ENCODE data around the gene TBC1D8.
"Not testable (repeated sequence)": the region's sequence is repeated elsewhere in the genome, so short reads cannot be mapped to it uniquely, and the experiment has no call there.

TBC1D8 gene

DNA sequence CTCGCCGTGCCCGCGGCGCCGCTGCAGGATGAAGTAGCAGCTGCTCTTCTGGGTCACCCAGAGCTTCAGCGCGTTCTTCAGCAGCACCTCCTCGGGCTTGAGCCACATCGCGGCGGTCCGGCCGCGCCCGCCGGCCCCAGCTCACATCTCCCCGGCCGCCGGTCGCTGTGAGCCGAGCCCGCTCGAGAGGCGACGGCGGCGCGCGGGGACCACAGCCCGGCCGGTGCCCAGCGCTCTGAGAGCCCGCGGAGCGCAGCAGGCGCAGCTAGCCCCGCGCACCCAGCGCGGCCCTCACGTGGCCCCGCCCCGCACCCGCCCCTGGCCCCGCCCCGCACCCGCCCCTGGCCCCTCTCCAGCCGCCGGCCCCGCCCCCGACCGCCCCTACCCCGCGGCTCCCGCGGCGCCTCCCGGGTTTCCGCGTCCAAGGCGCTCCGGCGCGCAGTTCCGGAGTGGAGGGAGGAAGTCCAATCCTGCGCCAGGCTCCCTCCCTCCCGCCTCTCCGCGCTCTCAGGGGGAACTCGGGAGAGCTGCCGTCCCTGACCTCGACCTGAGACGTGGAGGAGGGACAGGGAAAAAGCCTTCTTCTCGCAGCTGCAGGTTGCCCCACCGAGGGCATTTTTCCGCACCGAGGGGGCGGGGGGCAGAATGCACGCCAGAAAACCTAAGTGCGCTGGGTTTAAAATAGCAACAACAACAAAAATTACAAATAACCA, at the start of gene TBC1D8:
Gene TBC1D8 (minus strand): TSS at position 237 of the 713 bp plus-strand sequence. CDS start 129 bp downstream, at position 108.
- DNase-seq, result peak; percentile 67

DNA sequence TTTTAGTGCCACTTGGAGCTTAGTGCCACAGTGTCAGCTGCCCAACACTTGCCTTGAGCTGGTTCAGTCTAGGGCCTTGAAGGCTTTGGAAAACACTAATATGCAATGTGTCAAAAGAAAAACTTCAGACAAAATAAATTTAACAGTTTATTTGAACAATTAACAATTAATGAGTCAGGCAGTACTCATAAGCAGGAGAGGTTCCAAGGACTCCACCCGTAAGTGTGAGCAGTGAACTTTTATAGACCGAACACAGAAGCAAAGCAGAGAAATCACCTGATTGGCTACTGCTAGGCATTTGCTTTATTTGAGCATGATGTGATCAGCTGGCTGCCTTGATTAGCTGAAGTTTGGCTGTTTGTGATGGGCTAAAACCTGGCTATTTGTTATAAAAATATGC, 49.5 kb upstream of the TBC1D8 start:
- no peak for DNase-seq

DNA sequence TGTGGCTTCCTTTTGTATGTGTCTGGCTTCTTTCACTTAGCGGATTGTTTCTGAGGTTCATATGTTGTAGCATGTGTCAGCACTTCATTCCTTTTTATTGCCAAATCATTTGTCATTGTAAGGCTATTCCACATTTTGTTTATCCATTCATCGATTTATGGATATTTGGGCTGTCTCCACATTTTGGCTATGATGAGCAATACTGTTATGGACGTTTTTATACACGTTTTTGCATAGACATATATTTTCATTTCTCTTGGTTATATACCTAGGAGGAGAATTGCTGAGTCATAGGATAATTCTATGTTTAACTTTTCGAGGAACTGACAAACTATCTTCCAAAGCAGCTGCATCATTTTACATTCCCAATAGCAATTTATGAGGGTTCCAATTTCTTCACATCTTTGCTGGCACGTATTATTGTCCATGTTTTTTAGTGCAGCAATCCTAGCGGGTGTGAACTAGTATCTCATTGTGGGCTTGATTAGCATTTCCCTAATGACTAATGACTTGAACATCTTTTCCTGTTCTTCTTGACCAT, 48.1 kb upstream of the TBC1D8 start:
- no peak for DNase-seq

DNA sequence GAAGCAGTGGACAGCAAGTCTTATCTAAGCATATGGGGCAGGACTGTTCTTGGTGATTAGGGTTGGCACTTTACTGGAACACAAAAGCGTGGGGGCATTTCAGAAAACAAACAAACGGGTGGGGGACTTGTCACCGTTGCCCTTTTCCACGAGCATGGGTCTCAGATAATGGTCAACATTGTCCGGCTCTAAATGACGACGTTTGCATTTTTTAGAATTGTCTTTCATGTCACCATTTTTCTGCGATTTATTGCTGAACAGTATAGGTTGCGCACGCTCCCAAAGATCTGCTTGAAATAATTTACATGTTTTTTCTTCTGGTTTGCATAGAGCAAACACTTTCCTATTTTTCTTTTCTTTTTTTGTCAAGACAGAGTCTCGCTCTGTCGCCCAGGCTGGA, 46.6 kb upstream of the TBC1D8 start:
- no peak for DNase-seq

DNA sequence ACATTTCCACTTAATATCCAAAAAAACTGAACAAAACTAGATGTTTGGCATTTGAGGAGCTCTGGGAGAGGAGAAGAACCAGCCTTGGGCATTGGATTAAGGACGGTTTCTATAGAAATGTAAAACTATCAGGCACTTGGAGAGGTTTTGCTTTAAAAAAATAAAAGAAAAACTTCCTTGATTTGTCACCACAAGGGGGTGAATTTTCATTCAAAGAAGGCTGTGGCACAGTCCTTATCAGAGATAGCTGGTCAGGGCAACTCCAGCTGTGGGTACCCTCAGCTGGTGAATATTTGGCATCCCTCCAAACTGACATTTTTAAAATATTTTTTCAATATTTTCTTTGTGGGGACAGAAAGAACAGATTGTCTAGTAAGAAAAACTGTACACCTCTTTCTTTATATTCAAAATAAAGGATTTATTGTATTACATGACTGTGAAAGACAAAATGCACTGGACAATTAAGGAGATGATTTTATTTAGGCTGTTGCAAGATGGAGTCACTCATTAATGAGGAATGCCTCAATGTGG, 46.1 kb upstream of the TBC1D8 start:
- peak; percentile 3 for DNase-seq

DNA sequence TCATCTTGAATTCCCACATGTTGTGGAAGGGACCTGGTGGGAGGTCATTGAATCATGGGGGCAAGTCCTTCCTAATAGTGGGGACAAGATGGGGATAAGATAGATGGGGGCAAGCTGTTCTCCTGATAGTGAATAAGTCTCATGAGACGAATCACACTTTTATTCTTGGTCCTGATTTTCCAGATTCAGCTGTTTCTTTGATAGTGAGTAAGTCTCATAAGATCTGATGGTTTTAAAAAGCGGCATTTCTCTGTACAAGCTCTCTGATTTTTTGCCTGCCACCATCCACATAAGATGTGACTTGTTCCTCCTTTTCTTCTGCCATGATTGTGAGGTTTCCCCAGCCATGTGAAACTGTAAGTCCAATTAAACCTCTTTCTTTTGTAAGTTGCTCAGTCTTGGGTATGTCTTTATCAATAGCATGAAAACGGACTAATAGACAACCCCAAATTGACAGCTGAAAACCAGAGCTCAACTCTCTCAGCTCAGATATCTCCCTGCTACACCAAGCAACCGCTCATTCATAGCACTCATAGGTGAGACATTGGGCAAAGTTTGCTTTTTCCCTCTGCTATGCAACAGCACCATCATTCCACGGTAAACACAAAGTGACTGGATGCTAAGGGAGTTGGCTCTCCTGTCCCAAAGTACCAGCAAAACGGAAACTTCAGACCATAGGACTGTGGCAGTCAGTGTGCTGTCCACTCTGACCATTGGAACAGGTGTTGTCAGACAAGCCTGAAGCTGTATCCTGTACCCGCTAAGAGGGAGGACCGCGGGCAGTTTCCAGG, 44.9 kb upstream of the TBC1D8 start:
- DNase-seq, result no peak

DNA sequence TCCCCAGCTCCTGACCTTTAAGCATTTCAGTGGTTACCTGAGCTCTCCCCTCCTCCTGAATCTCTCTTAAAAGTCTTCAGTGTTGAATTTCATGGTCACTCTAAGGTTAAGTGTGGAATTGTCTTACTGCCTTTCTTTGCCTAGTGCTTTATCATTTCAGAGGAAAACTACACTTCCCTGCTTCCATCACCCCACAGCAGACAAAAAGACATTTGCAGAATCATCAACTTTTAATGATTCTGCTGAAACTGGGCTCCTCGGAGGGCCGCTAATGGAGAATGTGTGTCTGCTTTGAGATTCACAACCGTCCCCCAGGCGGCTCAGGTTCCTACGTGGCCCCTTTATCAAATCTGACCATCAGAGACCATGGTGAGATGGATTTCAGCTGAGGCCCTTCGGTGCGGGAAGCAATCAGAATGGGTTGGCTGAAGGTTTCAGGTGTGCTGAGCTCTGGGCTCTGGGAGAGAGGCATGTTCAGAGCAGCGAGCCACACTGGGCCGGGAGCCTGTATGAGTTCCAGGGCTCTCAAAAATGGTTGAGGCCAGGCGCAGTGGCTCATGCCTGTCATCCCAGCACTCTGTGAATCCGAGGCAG, 41.9 kb upstream of the TBC1D8 start:
- DNase-seq, result no peak

DNA sequence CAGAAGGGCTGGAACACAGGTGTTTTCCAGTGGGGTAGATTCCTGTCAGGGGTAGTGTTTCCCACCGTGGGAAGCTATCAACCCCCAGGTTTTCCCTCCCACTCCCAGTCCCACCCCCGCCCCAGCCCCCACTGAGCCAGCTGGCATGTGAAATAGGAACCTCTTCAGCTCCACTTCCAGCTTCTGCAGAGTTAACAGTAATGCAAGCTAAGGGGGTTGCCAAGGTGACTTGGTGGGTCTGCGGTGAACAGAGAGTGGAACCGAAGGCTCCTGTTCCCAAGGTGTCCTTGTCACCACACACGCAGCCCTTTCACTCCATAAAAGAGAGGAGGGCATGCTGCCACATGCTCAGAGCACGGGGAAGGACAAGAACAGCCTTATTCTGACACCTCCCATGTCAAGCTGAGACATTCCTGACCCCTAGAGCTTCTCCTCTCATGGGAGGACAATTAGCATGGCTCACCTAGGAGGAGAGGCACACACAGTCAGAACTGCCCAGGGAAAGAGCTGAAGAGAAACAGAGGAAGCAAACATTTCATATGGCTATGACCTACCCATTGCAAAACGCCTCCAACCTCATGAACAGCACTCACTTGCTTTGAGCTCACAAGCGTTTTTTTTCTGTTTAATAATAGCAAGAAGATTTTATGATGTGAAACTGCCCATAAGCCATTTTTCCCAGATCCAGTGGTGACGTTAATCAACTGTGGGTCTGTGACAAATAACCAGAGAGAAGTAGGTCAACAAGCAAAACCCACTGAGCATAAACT, 39.8 kb upstream of the TBC1D8 start:
- DNase-seq, result no peak

DNA sequence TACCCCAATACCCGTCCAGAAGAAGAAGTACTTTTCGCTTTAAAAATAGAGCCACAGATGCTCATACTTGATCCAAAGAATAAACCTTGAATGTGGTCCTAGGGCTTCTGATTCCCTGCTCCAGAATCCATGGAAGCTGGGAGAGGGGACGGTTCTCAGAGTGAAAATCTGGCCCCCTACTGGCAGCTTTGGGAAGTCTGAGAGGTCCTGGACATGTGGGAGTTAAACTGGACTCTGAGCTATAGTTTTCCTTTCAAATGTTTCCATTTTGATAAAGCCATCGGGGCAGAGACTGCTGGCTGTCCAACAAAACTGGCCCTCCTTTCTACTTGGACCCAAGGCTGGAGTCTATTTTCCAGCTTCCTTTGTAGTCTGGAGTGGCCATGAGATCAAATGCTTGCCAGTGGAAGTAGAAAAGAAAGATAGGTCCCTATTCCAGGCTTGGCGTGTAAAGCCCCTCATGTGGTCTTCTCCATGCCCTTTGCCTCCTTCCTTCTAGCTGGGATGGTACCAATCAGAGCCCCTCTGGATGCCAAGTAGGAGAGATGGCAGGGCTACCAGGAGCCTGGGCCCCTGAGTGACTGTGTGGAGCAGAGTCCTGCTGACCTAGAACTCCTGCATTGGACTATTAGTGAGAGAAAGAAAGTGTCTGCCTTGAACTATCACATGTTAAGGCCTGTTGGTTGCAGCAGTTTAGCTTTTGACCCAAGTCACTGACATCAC, 37.7 kb upstream of the TBC1D8 start:
- no peak for DNase-seq

DNA sequence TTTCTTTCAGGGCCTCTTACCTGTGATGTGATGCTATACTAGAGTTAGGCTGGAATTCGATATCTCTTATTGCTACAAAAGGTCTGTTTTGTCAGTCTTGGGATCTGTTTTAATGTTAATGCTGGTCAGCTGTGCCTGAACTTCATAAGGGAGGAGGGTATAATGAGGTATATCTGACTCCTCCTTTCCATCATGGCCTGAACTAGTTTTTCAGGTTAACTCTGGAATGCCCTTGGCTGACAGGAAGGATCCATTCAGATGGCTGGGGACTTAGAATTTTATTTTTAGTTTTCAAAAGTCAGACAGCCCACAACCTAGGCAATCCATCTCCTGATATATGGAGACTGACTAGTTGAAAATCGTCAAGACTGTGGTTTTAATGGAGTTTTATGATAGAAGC, 35.9 kb upstream of the TBC1D8 start:
- DNase-seq, result no peak

DNA sequence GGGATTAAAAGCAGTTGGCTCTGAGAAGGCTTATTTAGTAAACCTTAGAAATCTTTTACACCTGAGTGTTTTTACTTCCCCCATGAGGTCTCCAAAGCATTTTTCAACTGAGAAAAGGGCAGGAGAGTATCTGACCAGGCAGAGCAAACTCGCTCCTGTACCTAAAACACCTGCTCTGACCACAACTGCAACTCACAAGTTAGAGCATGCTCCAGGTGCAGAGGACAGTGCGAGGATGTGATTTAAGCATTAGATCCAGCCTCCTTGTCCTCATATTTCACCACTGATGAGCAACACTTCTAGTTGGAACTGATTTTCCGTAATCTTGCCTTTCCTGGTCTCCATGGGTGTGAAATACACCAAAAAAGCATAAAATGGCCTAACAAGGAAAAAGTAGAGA, 34.5 kb upstream of the TBC1D8 start:
- DNase-seq, result no peak

DNA sequence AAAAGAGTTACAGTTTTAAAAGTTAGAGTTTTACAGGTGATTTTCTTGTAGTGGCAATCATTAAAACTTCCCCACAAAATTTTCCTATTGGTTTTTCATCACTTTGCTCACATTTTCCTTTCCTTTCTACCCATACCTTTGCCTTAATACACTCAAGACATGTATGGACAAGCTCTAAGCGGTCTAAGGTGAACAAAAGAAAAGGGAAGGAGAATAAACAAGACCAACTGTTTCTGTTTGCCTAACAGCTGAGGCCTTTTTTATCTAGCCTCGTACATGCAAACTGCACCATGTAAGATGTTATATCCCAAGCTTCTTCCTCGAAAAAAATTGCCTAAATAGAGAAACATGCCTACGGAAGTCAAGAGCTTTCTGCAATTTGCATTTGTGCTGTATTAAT, 33.9 kb upstream of the TBC1D8 start:
- no peak for DNase-seq

DNA sequence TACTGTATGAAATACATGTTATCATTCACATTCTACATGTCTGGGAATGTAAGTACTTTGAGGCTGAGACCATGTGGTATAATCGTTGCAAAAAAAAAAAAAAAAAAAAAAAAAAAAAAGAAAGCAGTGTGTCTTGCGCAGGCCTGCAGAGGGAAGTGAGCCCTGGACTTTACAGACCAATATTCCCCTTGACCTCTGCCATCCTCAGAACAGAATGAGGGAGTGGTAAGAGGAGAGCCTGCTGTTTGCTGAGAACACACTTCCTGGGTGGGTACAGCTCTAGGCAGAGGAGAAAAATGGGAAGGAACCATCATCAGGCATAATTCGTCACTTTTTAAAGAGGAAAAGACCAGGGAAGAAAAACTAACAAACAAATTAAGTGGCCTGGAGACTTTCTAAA, 28.8 kb upstream of the TBC1D8 start:
- DNase-seq, result no peak

DNA sequence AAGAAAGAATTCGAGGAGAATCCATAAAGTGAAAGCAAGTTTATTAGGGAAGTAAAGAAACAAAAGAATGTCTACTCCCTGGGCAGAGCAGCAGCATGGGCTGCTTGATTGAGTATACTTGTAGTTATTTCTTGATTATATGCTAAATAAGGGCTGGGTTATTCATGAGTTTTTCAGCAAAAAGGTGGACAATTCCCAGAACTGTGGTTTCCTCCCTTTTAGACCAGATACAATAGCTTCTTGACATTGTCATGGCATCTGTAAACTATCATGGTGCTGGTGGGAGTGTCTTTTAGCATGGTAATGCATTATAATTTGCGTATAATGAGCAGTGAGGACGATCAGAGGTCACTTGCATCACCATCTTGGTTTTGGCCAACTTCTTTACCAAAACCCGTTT, 25.6 kb upstream of the TBC1D8 start:
- DNase-seq, result no peak

DNA sequence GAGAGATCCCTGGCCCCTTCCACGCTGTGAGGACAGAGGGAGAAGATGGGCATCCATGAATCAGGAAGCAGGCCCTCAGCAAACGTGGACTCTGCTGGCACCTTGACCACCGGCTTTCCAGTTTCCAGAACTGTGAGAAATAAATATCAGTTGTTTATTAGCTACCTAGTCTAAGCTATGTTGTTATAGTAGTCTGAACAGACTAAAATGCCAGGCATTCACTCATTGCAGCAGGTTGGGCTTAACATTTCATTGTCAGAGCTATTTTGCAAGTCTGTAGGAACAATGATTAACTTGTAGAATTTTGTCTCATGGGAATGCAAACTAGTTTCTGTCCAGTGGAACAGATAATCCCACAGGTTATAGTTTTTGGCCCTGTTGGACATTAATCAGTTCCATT, 24.8 kb upstream of the TBC1D8 start:
- DNase-seq, result no peak

DNA sequence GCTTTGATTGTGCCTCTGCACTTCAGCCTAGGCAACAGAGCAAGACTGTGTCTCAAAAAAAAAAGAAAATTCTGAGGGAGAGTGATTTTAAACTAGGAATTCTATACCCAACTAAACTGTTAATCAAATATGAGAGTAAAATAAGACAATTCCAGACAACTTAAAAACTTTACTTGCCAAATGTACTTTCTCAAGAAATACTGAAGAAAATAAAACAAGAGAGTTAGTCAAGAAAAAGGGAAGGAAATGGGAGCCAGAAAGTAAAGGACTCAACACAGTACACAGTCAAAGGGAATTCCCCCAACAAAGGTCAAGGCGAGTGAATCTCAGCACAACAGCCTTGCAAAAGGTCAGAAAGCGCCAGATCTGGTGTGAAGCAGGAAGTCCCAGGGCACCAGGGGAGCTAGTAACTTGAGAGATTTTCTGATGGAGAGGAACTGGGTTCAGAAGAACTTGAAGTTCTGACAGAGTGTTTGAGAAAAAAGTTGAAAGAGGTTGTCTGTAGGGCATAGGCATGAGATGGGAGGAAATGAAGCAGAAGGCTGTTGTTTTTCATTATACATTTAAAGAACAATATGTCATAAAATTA, 22.6 kb upstream of the TBC1D8 start:
- peak; percentile 12 for DNase-seq

DNA sequence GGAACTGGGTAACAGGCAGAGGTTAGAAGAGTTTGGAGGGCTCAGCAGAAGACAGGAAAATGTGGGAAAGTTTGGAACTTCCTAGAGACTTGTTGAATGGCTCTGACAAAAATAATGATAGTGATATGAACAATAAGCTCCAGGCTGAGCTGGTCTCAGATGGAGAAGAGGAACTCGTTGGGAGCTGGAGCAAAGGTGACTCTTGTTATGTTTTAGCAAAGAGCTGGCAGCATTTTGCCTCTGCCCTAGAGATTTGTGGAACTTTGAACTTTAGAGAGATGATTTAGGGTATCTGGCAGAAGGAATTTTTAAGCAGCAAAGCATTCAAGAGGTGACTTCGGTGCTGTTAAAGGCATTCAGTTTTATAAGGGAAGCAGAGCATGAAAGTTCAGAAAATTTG, 18.6 kb upstream of the TBC1D8 start:
- not testable (repeated sequence) for DNase-seq

DNA sequence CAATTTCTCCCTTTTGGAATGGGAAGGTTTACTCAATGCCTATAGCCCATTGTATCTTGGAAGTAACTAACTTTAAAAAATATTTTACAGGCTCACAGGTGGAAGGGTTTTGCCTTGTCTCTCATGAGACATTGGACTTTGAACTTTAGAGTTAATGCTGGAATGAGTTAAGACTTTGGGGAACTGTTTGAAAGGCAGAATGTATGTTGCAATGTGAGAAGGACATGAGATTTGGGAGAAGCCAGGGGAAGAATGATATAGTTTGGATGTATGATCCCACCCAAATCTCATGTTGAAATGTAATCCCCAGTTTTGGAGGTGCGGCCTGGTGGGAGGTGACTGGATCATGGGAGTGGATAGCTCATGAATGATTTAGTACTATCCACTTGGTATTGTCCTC, 17.5 kb upstream of the TBC1D8 start:
- no peak for DNase-seq

DNA sequence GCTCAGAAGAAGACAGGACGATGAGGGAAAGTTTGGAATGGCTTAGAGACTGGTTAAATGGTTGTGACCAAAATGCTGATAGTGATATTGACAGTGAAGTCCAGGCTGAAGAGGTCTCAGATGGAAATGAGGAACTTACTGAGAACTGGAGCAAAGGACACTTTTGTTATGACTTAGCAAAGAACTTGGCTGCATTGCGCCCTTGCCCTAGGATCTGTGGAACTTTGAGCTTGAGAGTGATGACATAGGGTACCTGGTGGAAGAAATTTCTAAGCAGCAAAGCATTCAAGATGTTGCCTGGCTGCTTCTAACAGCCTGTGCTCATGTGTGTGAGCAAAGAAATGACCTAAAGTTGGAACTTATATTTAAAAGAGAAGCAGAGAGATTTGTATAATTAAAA, 16.4 kb upstream of the TBC1D8 start:
- not testable (repeated sequence) for DNase-seq

DNA sequence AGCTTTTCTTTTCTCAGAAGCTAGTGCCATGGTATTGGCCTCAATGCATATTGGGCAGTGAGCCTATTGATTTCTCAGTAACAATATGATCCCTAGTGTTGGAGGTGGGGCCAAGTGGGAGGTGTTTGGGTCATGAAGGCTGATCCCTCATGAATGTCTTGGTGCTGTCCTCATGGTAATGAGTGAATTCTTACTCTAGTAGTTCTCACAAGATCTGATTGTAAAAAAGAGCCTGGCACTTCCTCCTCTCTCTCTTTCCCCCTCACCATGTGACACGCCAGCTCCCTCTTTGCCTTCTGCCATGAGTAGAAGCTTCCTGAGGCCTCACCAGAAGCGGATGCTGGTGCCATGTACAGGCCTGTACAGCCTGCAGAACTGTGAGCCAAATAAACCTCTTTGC, 12.8 kb upstream of the TBC1D8 start:
- no peak for DNase-seq

DNA sequence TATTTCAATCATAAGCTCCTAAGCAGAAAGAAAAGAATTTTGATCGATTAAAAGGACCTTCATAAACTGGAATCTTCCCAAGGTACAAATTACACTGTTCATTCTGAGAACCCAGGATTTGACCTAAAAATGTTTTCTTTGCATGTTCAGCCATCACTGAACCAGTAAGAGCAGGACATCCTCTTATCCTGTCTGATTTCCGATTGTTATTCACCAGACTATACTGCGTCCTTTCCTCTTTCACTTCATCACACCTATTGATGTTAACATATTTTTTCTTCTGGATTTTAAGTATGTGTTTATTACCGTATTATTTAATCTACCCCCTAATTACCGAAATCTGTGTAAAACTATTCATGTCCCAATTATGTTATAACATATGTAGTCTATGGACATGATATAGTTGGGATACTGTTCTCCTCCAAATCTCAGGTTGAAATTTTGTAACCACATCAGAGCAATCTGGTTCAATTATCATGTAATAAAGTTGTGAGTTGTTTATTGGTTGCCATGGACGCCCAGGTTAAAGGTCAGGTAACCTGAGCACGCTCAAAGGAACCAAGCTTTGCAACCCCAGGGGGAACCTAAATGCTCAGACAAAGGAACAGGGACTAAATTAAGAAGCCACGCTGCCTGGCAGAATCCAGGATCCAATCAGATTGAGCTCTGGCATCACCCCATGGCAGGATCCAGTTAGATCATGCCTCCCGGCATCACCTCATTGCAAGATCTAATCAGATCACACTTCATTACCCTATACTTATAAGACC, 11.6 kb upstream of the TBC1D8 start:
- DNase-seq, result no peak
